Hepatocyte (in vitro differentiated cells): ENCODE measurements around the gene PPP3R1.

Experiments used
- EZH2 ChIP-seq: fragments of 200-600 bp; sonication (generic); IDR thresholded peaks from 2 replicates; pipeline ENCODE4 v1.6.1; 2016; ENCODE audit warnings: antibody characterized with exemption, mild to moderate bottlenecking, borderline replicate concordance
- TF ChIP-seq, protein P1 (sequence below): fragments of 200-600 bp; sonication (generic); IDR thresholded peaks from 2 replicates; pipeline ENCODE4 v1.5.1; 2016; ENCODE audit warnings: antibody characterized with exemption, mild to moderate bottlenecking; ENCODE audit not compliant: poor library complexity

DNA sequence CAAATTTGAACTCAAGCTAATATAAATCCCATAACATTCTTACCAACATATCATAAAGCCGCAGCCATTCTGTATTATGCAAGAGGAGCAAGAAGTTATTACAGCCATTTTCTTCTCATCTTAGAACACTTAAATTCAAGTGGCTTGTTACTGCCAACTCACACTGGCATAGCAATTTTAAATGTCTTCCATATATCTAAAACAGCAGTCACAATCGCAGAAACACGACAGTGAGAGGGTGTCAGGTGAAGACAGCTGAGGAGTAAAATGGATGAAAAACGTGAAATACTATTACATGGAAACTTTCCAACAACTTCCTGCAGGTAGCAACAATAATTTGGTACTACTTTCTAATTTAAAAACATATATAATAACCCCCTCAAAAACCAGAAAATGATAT, 17.9 kb downstream of the PPP3R1 start:
- TF ChIP-seq EZH2: no peak
- TF ChIP-seq, protein P1, sequence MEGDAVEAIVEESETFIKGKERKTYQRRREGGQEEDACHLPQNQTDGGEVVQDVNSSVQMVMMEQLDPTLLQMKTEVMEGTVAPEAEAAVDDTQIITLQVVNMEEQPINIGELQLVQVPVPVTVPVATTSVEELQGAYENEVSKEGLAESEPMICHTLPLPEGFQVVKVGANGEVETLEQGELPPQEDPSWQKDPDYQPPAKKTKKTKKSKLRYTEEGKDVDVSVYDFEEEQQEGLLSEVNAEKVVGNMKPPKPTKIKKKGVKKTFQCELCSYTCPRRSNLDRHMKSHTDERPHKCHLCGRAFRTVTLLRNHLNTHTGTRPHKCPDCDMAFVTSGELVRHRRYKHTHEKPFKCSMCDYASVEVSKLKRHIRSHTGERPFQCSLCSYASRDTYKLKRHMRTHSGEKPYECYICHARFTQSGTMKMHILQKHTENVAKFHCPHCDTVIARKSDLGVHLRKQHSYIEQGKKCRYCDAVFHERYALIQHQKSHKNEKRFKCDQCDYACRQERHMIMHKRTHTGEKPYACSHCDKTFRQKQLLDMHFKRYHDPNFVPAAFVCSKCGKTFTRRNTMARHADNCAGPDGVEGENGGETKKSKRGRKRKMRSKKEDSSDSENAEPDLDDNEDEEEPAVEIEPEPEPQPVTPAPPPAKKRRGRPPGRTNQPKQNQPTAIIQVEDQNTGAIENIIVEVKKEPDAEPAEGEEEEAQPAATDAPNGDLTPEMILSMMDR: no peak
